Fibroblast of the aortic adventitia (primary cell): ENCODE results near the gene ATP13A3. TPM values are rescaled to one million over a fixed set of nuclear protein-coding genes. Genes with fewer than 3 reads are reported as not detected.

ENCODE experiments used
- DNase-seq: peaks from one replicate; pipeline ENCODE4 v3.0.0-alpha.2; 2010; ENCODE audit warnings: low read depth
- H3K4me3 ChIP-seq: 2 replicates; pipeline ENCODE4 v1.5.1; 2011; ENCODE audit warnings: low read depth, mild to moderate bottlenecking, control low read depth, low read length, moderate library complexity
- total RNA-seq: library from RNA; depleted of rRNA; stranded (reverse); fragments of >200 nt; gene quantifications from 2 replicates; pipeline ENCODE4 v1.2.3, GENCODE V29; 2012; ENCODE audit warnings: low replicate concordance
- TF ChIP-seq, protein P1 (sequence below): IDR thresholded peaks from 2 replicates; pipeline ENCODE4 v1.5.1; 2011; ENCODE audit warnings: mild to moderate bottlenecking, low read length, control low read depth, inconsistent platforms; ENCODE audit not compliant: insufficient read depth

ATP13A3 gene
- total RNA-seq, 1 donor = 494 TPM

DNA sequence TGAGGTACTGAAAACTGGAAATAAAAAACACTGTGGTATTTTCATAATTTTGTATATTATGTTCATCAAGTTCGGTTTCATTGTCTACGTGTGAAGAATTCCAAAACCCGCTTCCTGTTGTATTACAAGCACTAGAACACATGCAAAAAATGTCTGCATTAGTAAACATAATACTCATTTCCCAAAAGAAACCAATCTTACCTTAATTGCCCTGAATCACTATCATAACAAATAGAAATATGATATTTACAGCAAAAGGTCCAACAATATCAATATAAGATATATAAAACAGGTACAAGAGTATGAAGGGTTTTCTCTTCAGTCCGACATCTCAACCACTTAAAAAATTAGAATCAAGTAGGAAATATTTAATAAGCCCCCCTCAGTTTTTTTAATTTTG, 61.4 kb downstream of the ATP13A3 start:
- TF ChIP-seq, protein P1, sequence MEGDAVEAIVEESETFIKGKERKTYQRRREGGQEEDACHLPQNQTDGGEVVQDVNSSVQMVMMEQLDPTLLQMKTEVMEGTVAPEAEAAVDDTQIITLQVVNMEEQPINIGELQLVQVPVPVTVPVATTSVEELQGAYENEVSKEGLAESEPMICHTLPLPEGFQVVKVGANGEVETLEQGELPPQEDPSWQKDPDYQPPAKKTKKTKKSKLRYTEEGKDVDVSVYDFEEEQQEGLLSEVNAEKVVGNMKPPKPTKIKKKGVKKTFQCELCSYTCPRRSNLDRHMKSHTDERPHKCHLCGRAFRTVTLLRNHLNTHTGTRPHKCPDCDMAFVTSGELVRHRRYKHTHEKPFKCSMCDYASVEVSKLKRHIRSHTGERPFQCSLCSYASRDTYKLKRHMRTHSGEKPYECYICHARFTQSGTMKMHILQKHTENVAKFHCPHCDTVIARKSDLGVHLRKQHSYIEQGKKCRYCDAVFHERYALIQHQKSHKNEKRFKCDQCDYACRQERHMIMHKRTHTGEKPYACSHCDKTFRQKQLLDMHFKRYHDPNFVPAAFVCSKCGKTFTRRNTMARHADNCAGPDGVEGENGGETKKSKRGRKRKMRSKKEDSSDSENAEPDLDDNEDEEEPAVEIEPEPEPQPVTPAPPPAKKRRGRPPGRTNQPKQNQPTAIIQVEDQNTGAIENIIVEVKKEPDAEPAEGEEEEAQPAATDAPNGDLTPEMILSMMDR = no peak
- no peak for DNase-seq
- H3K4me3 ChIP-seq = no peak overlapping the region

DNA sequence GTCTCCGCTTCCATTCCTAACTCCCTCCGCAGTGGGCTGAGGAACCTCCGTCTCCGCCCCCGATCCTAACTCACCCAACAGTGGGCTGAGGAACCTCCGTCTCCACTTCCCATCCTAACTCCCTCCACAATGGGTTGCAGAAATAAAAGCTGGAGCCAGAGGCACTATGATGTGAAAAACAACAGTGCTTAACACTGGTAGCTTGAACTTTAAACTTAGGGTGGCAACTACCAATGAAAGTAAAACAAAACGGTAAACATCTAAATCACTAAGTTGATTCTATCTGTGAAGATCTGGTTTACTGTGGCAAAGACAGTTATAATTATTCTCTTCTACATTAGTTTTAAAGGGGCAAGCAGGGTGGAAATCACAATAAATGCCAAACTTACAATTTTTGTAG, 61.8 kb downstream of the ATP13A3 start:
- DNase-seq = no peak
- H3K4me3 ChIP-seq = no peak overlapping the region
- TF ChIP-seq, protein P1 = no peak

DNA sequence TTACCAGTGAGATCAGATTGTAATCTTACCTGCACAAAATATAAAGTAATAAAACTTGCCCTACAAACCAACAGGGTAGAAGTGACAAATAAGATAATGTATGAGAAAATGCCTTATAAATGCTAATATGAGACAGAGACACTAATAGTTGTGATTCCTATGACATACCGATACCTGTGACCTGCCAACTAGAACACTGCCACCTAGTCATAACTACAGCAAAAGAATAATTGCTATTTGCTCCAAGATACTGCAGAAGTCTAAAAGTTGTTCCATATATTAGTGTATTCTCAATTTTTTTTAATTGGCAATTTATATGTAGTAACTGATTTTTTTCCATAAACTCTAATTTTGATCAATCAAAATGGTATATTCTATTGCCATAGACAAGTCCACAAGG, 62.4 kb downstream of the ATP13A3 start:
- TF ChIP-seq, protein P1 = no peak
- H3K4me3 ChIP-seq = no peak overlapping the region
- DNase-seq = no peak

DNA sequence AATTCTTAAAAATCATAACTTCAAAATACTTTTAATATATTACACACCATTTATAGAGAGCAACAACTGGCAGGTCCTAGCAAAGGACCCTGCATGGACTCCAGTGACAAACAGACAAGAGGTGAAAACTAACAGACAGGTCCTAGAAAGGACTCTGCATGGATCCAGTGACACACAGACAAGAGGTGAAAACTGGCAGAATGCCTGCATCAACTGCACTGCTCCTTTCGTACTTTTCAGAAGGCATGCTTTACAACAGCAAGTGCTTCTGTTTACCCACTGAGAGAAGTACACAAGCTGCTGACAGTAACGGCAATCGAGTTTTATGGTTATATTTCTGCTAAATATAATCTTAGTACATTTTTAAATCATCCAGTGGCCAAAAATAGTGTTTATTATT, 63.5 kb downstream of the ATP13A3 start:
- TF ChIP-seq, protein P1 = no peak
- no peak overlapping the region for H3K4me3 ChIP-seq
- DNase-seq = no peak

DNA sequence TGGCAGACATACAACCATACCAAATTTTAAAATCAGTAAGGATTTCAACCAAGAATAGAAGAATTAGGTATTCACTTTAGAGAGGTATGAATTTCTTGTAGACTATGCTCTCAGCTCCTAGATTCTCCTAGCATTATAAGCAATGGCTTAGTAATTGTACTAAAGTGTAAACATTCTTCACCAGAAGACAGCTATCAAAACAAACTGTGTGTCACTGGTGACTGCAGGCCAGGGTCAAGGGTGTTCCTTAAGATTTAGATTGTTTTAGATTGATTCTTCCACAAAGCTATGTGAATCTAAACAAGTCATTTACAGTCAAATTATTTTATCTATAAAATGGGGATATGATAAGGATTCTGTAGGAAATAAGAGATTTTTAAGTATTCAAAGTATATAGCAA, 64.6 kb downstream of the ATP13A3 start:
- H3K4me3 ChIP-seq = no peak overlapping the region
- no peak for DNase-seq
- TF ChIP-seq, protein P1 = no peak

DNA sequence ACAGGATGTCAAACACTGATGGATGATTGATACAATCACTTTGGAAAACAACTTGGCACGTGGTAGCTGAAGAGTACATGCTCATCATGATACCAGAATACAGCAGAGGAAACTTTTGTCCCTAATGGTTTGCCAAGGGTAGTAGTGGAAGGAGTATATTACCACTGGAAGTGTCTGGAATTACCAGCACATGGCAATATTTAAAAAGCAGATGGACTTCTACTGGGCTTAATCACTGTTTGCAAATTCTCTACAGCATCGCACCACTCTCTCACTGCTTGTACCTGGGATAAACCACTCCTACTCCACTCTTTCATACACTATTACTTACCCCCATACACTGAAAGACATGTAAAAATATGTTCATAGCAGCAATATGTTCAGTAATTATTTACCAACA, 68.1 kb downstream of the ATP13A3 start:
- DNase-seq = no peak
- no peak overlapping the region for H3K4me3 ChIP-seq
- TF ChIP-seq, protein P1 = no peak

DNA sequence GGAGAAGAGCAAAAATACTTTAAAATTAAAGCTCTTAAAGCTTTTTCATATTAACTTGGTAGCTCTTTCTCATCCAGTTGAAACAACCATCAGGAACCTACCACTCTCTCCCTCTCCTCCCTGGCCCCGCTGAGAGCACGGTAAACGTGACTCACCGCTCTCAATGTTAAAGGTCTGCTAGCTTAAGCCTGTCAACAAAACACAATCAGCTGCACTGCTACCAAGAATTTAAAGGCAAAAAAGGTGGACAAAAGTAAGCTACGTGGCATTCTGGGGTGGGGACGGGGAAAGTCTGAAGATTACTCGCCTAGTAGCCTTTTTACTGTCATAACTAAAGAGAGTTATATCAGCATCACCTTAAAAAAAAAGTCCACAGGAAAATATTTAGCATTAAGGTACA, 79.4 kb downstream of the ATP13A3 start:
- DNase-seq = no peak
- no peak overlapping the region for H3K4me3 ChIP-seq
- TF ChIP-seq, protein P1 = no peak
